ENCODE results near the gene NR1D1. TPM values are rescaled to one million over a fixed set of nuclear protein-coding genes. Genes with fewer than 3 reads are reported as not detected.

NR1D1 gene
- total and polyA plus RNA-seq, 2 of the 13 experiments (the other 11 are each of a cell fraction or from before 2014, with no cell fraction given), result 2.1 to 2.7 TPM

- 0 out of 2 replicates have a peak, but pooled peaks have one; percentile 19 for TF ChIP-seq FOXA3 (CRISPR knock-in tag; IDR thresholded peaks at IDR 0.05)
- TF ChIP-seq TFDP2 (CRISPR knock-in tag; IDR thresholded peaks at IDR 0.05), result no peak
- TF ChIP-seq EP300 (IDR thresholded peaks at IDR 0.05; ENCODE audit: low read depth in 2 of 2, low read length in 2 of 2), result no peak
- no peak for TF ChIP-seq EP300 (CRISPR knock-in tag; IDR thresholded peaks at IDR 0.05; ENCODE audit: borderline replicate concordance)
- TF ChIP-seq ZNF34 (CRISPR knock-in tag; IDR thresholded peaks at IDR 0.05; ENCODE audit: borderline replicate concordance), result no peak
- TF ChIP-seq DRAP1 (CRISPR knock-in tag; IDR thresholded peaks at IDR 0.05), result no peak
- no peak for TF ChIP-seq ZNF678 (CRISPR knock-in tag; IDR thresholded peaks at IDR 0.05)
- TF ChIP-seq ATF7 (IDR thresholded peaks at IDR 0.05), result no peak
- no peak for TF ChIP-seq ATF7 (CRISPR knock-in tag; IDR thresholded peaks at IDR 0.05)
- TF ChIP-seq SALL1 (CRISPR knock-in tag; IDR thresholded peaks at IDR 0.05), result no peak; the same call in 1 of the 2 replicates
- TF ChIP-seq KDM2A (CRISPR knock-in tag; IDR thresholded peaks at IDR 0.05; ENCODE audit: borderline replicate concordance, low read depth), result no peak; the same call in 1 of the 2 replicates
- no peak; the same call in 1 of the 2 replicates for TF ChIP-seq GABPB1 (CRISPR knock-in tag; IDR thresholded peaks at IDR 0.05)
- 0 out of 2 replicates have a peak, but pooled peaks have one; percentile 25 for TF ChIP-seq CENPBD1 (CRISPR knock-in tag; IDR thresholded peaks at IDR 0.05; ENCODE audit: borderline replicate concordance, low read depth)
- TF ChIP-seq FOXM1 (CRISPR knock-in tag; IDR thresholded peaks at IDR 0.05), result no peak
- no peak for TF ChIP-seq ZBTB43 (CRISPR knock-in tag; conservative IDR thresholded peaks at IDR 0.05)
- peak; percentile 51; the same call in 1 of the 2 replicates for TF ChIP-seq CEBPG (CRISPR knock-in tag; IDR thresholded peaks at IDR 0.05)
- no peak for TF ChIP-seq TFAP4 (IDR thresholded peaks at IDR 0.05; ENCODE audit: borderline replicate concordance, low read depth)
- TF ChIP-seq STAG1 (CRISPR knock-in tag; IDR thresholded peaks at IDR 0.05), result 0 out of 2 replicates have a peak, but pooled peaks have one; percentile 2
- 0 out of 2 replicates have a peak, but pooled peaks have one; percentile 16 for TF ChIP-seq KDM6A (CRISPR knock-in tag; IDR thresholded peaks at IDR 0.05; ENCODE audit: low read depth)
- TF ChIP-seq PAXIP1 (CRISPR knock-in tag; conservative IDR thresholded peaks at IDR 0.05), result 0 out of 2 replicates have a peak, but pooled peaks have one; percentile 6
- TF ChIP-seq LCORL (IDR thresholded peaks at IDR 0.05), result no peak
- TF ChIP-seq LCORL (CRISPR knock-in tag; IDR thresholded peaks at IDR 0.05), result peak; percentile 43; the same call in 1 of the 2 replicates
These were observed 7.3 kb upstream of the NR1D1 start (continued) for GRCh38 chr17:40107522-40108174.
